Hepatic stellate cell (primary cell): ENCODE results near the gene TPCN2.
A peak's percentile ranks its signal among the peaks of the same experiment; 100 is the strongest.
"Not testable (repeated sequence)": the region's sequence is repeated elsewhere in the genome, so short reads cannot be mapped to it uniquely, and the experiment has no call there.

Experiments used
- DNase-seq: peaks from one replicate; pipeline ENCODE4 v3.0.0; 2011; ENCODE audit warnings: low spot score

TPCN2 gene

DNA sequence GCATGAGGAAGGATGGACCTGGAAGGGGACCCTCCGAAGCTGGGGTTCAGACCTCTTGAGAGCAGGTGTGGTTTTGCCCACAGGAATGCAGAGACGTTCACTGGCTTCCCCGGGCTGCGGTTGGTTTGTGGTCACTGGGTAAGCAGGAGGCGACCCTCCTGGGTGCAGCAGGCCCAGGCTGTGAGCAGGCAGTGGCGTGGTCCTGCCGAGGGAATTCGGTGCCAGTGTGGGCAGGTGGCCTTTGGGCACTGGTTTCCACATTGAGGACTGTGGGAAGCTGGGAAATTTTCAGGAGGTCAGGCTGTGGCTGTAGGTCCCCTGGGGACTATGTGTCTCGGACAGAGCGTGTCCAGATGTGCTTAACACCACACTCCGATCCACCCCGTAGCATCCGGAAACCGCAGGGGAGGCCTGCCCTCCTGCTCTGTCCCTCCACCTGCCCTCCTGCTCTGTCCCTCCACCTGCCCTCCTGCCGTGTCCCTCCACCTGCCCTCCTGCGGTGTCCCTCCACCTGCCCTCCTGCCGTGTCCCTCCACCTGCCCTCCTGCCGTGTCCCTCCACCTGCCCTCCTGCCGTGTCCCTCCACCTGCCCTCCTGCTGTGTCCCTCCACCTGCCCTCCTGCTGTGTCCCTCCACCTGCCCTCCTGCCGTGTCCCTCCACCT lies 27.5 kb downstream of the TPCN2 start:
- no peak for DNase-seq

DNA sequence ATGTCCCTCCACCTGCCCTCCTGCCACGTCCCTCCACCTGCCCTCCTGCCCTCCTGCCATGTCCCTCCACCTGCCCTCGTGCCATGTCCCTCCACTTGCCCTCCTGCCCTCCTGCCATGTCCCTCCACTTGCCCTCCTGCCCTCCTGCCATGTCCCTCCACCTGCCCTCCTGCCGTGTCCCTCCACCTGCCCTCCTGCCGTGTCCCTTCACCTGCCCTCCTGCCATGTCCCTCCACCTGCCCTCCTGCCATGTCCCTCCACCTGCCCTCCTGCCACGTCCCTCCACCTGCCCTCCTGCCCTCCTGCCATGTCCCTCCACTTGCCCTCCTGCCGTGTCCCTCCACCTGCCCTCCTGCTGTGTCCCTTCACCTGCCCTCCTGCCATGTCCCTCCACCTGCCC lies 28.2 kb downstream of the TPCN2 start:
- DNase-seq, result not testable (repeated sequence)

DNA sequence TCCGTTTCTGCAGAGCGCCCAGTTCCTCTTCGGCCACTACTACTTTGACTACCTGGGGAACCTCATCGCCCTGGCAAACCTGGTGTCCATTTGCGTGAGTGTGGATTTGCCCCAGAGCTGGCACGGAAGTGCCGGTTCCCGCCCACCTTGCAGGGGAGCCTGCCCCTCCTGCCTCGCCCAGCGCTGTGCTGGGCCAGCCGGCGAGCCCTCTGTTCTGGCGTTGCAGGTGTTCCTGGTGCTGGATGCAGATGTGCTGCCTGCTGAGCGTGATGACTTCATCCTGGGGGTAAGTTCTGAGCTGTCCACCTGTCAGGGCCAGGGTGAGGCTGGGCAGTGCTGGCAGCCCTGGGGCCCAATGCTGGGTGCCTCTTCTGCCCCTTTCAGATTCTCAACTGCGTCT lies 29.8 kb downstream of the TPCN2 start:
- no peak for DNase-seq

DNA sequence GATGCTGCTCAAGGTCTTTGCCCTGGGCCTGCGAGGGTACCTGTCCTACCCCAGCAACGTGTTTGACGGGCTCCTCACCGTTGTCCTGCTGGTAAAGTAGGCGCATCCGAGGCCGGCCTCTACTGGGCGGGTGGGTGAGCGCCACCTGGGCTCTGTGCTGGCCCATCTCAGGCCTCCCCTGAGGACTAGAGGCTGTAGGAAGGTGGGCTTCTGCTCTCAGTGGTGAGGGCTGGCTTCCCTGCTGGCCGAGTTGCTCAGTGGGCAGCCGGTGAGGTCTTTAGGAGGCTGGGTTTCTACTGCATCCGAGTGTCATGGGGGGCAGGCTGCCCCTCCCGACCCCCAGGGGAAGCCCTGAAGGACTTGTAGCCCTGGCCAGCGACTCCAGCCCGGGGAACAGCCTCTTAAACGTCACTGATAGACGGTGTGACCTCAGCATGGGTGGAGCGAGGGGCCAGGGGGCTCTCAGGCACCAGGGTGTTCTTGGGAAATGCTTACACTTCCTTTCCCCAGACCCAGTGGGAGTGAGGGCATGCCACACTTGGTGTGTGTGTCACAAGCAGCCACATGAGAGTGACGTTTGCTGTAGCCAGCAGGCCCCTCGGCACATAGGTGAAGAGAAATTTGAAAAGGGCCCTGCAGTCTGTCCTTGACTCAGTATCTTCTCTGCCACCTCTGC lies 30.3 kb downstream of the TPCN2 start:
- no peak for DNase-seq

DNA sequence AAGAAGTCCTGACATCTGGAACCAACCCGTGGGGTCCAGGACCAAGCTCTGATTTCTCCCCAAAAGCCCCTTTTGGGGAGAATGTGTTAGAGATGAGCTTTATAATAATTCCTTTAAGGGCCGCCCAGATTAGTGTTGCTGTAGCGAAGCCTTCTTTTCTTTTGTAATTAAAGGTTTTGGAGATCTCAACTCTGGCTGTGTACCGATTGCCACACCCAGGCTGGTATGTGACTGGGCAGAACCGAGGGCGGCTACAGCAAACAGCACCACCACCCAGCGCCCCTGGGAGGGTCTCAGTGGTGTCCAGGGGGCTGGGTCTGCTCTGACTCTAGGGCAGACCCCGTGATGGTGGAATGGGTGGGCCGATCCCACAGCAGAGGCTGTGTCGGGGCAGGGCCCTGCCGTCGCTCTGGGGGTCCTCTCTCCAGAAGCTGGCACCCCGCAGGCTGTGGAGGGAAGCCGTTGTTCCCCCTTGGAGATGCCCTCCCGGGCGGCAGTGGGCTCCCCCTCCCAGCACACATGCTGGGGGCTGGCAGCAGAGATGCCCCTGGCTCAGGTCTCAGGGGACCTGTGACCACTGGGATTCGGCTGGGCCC lies 31.0 kb downstream of the TPCN2 start:
- no peak for DNase-seq

DNA sequence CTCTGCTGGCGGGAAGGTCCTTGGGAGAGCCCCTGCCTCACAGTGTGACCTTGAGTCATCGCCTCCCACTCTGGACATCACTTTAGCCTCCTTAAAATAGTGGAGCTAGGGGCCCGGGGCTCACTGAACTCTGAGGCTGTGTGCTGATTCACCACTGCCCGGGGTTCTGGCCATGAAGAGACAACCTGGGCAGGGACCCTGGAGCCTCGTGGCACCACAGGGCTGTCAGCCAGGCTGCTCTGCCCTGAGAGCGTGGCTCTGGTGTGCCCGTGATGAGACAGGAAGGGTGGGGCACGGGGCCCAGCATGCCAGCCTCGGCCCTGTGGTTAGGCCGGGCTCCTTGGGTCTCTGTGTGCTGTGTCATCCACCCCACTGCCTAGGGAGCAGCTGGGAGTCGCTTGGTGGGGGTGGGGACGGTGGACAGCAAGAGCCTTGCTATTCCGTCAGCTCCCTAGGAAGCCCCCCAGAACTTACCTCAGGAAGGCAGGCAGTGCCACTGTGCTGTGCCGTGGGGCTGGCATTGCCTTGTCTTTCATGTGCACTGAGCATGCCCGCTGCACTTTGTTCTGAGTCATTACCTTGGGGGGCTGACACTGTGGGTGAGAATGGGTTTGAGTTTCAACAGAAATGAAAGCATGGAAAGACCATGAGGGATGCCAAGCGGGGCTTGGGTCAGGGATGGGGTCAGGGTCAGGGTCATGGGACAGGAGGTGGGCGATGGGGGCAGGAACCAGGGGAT lies 31.7 kb downstream of the TPCN2 start:
- DNase-seq, result peak; percentile 61

DNA sequence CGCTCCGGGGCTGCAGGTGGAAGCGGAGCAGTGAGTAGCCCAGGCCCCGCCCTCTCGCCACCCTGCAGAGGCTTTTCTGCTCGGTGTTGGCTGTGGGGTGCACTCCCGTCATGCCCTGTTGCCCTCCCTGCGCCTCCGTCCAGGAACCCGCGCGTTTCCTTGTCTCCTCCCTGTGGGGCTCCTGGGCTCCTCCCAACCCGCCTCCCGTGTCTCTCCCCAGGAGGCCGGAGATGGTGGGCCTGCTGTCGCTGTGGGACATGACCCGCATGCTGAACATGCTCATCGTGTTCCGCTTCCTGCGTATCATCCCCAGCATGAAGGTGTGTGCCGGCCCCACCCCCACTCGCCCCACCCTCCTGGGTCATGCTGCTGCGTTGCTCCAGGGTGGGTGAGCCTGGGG lies 32.4 kb downstream of the TPCN2 start:
- DNase-seq, result no peak

DNA sequence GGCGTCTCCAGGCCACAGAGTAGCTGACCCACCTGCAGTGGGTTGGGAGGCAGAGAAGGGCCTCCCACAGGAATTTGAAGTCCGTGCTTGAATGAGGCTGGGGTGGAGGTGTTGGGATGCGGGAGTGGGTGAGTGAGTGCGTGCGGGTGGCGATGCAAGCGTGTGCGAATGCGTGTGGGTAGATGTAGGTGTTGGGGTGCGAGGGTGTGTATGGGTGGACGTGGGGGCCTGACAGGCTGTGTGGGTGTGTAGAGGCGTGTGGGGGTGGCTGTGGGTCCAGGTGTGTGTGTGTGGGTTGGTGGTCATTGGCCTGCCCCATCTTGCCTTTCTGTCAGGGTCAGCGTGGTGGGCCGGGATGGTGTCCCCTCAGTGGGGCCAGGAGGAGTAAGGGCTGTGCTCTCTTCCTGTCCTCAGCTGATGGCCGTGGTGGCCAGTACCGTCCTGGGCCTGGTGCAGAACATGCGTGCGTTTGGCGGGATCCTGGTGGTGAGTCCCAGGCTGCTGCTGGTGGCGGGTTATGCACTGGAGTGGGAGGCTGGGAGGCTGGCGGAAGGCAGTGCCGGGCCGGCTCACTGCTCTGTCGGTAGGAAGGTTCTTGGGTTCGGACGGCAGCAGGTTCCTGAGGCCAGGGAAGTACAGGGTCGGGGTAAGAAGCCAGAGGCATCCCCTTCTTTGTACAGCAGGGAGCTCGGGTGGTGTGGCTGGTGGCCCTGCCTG lies 35.0 kb downstream of the TPCN2 start:
- no peak for DNase-seq

DNA sequence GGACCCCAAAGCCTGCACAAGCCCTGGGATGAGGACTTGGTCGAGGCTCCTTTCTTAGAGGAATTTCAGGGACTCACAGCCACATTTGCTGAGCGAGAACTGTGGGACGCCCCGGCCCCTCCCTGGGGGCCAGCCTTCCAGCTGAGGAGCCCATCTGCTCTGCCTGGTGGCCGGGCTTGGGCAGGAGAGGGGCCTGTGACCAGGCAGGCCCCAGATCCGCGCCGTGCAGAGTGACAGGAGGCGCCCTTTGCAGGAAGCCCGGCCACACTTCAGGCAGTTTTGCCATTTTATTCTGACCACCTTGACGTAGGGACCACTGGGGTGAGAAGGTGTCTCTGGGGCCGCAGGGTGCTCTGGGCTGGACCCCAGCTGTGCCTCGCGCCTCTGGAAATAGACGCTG lies 35.6 kb downstream of the TPCN2 start:
- no peak for DNase-seq

DNA sequence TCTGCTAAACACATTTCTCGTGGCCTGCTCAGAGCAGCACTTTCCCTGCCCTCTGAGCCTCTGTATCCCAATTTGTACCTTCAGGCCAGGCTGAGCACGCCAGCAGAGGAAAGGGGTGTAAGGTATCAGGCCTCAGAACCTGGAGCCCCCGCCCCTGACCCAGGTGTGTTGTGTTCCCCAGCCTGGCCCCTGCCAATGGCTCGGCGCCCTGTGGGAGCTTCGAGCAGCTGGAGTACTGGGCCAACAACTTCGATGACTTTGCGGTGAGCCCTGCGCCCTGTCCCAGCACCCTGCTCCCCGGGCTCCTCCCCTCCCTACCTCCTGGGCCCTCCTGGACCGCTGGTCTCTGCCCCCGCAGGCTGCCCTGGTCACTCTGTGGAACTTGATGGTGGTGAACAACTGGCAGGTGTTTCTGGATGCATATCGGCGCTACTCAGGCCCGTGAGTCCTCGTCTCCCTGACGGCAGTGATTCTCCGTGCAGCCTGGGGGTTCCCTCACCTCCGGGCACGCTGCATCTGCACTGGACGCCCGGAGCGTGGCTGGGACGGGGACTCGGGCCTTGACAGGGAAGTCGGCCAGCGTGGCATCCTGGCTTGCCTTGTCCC lies 36.9 kb downstream of the TPCN2 start:
- DNase-seq, result no peak

DNA sequence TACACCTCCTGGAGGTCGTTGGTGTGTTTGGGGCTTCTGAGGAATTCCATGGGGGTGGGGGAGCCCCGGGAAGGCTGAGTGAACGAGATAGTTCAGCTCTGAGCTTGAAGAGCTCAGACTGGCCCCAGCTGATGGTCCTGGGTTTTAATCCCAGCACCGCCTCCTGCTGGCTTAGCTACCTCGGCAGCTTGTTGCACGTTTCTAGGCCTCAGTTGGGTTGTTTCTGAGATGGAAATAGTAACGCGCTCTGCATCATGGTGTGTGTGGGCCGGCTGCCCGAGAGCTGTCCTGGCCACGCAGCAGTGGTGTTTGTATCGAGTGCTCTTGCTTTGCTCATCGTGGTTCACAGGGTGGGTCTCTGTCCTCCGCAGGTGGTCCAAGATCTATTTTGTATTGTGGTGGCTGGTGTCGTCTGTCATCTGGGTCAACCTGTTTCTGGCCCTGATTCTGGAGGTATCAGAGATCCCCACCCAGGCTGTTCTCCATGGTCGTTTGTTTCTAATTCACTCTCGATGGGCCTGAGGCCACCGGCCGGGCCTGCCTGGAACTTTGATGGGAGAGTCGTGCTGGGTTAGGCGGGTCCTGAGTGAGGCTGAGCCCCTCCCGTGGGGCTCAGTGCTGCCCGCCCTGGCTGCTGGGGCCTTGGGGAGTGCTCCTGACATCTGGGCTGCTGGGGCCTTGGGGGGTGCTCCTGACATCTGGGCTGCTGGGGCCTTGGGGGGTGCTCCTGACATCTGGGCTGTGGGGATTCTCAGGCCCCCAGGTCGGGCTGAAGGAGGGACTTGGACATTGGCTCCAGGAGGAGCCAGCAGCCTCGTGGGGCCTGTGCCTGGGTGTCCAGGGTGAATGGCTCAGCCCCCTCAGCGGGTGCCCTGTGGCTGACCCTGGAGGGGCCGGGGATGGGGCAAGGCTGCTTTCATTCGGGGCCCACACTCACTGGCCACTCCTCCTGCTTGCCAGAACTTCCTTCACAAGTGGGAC lies 37.7 kb downstream of the TPCN2 start:
- DNase-seq, result no peak

DNA sequence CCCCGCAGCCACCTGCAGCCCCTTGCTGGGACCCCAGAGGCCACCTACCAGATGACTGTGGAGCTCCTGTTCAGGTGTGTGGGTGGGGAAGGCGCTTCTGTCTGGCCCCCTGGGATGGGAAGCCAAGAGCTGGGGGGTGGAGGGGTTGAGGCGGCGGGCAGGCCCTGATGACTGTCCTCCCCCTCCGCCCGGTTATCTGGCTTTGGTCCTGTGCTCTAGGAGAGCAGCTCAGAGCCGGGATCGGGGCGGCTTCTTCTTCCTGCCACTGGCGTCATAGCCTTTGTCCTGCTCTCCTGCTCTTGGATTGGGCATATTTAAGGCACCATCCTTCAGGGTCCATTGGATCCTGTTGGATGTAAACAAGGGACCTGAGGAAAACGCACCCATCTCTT lies 38.4 kb downstream of the TPCN2 start:
- no peak for DNase-seq

DNA sequence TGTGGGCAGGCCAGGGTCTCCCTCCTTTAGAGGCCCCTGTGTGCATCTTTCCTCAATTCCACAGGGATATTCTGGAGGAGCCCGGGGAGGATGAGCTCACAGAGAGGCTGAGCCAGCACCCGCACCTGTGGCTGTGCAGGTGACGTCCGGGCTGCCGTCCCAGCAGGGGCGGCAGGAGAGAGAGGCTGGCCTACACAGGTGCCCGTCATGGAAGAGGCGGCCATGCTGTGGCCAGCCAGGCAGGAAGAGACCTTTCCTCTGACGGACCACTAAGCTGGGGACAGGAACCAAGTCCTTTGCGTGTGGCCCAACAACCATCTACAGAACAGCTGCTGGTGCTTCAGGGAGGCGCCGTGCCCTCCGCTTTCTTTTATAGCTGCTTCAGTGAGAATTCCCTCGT lies 39.1 kb downstream of the TPCN2 start:
- DNase-seq, result no peak

DNA sequence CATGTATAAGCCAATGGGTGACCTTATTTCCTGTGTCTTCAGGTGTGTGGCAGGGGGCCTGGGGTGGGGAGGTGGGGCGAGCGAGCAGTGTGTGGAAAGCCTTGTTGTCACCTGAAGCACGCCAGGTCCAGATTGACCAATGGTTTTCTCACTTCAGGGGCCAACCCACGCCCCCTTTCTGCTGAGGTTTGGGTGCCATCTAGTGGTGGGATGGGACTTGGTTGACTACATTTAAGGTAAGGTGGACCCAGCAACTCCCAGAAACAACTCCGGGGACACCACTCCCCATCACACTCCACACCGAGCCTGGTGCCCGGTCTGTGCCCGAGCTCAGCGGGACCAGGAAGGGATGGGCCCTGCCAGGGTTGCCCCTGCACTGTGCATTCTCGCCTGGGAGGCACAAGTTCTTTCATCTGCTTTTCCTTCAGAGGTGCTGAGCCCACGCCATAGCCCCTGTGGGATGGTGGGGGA lies 40.0 kb downstream of the TPCN2 start:
- DNase-seq, result peak; percentile 96

DNA sequence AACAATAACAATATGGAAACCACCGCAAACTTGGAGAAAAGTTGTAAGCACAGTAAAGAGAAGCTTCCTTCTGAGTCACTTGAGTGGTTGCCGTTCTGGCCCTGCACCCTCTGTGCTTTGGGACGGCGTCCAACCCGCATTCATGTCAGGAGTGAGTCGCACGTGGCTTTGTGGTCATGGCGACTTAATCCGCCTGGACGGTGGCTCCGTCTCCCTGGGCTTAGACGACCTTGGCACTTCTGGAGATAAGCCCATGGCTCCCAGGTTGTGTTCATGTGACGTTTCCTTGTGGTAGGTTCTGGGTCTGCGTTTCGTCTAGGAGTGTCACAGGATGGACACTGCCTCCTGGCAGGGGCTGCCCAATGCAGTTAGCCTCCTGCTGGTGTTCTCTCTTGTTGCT lies 40.5 kb downstream of the TPCN2 start:
- DNase-seq, result peak; percentile 91

DNA sequence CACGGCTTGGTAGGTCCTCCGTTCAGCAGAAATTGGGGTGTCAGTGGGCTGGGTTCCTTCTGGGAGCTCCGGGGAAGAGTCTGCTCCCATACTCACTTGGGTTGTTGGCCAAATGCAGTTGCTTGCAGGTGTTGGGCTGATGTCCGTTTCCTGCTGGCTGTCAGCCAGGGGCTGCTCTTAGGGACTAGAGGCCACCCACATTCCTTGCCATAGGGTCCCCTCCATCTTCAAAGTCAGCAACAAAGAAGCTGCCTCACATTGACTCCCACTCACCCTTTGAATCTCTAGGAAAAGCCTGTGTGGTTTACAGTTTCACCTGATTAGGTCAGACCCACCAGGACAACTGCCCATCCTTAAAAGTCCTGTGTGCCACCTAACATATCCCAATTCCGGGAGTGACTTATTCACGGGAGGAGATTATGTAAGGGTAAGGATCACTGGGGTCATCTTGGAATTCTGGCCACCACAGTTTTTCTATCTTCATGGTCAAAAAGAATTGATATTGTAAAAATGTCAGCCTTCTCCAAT lies 43.0 kb downstream of the TPCN2 start:
- no peak for DNase-seq

DNA sequence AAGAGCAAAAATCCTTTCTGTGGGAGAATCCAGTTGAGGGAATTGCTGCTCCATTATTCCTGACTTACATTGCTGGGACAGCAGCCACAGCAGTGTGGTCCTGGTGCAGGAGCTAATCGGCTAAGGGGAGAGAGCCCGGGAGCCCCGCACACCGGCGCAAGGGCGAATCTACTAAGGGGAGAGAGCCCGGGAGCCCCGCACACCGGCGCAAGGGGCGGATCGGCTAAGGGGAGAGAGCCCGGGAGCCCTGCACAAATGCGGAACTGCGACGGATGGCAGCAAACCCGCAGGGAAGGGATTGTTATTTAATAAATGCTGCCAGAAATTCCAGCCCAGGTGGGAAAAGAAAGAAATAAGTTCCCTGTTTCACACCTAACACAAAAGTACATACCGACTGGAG lies 43.5 kb downstream of the TPCN2 start:
- no peak for DNase-seq

DNA sequence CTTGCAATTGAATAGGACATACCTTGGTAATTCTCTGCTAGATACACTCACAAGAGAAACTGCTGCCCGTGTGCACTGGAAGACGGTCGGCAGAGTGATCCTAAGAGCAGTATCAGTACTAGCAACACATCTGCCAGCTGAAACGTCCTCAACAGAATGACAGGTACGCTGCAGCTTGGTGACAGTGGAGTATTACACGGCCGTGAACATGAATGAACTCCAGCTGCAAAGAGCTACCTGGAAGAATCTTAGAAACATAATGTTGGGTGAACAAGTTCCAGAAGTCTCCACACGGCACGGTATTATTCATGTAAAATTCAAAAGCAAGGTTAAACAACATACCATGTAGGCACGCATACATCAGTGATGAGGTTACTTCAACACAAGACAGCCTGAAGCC lies 44.4 kb downstream of the TPCN2 start:
- DNase-seq, result no peak

DNA sequence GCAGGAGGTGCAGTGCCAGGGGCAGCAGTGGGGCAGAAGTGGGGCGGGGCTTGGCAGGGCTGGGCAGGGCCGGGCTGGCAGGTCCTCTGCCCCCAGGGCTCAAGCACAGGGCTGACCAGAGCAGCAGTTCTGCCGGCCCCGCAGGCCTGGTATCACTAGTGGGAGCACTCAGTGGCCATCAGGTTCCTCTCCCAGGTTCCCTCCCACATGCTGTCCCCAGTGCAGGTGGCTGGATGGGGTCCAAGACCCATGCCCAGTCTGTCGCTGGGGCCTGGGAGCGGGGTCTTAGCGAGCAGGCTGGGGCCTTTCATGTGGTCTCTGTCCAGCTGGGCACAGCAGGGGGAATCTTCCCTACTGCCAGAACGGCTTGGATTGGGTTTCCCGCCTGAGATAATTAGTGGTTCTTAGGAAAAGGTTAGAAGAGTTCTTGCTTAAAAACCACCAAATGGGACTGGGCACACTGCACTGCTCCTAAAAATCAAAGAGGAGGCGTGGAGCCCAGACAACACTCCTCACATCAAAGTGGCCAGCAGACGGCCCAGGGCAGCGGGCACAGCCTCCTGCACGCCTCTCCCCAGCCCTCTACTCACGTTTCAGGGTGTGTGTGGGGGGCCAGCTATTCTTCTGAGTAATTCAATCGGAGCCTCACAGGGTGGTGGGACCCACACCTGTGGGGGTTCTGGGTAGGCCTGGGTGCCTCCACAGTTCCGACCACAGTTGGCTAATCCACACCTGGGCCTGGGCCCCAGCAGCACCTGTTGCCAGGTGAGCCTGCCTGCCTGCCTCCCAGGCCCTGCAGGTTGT lies 45.6 kb downstream of the TPCN2 start:
- no peak for DNase-seq

DNA sequence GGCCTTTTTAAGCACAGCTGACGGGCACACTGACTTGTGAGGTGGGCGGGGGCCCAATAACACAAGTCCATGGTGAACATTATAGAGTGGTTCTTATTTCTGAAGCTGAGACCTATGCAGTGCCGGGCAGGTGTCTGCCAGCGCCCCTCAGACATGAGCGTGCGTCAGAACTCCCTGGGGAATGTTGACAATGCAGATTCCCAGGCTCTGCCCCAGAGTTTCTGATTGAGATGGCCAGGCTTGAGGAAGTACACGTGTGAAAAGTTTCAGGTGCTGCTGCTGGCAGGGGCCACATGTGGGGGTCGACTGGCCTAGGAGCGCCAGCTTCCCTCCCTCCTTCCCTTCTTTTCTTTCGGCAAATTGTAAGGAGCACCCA lies 46.2 kb downstream of the TPCN2 start:
- no peak for DNase-seq
